ENCODE measurements around the gene RSBN1.
A peak's percentile ranks its signal among the peaks of the same experiment; 100 is the strongest.

RSBN1 gene

DNA sequence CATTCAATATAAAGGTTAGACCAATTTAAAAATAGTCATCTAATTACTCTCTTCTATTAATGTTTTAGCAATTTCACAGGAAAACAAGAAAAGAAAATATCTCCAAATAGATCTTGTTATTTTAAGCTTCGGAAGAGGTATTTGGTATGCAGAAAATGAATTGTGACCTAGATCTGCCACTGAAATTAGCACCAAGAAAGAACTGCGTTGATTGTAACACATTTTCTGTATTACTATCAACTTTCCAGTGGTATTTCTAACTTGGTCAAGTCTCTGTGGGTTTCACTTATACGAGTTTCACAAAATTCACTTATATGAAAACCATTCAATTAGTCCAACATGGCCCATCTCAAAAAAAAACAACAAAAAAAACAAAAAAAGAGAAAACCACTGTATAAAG lies 11.8 kb downstream of the RSBN1 start:
- ATAC-seq: no peak
- no peaks in the 10 kb centered on the region for H3K9me3 Mint-ChIP-seq
- no peaks in the 10 kb centered on the region for H3K27me3 Mint-ChIP-seq
- peaks cover 78% of the 10 kb centered on the region for H3K4me1 Mint-ChIP-seq
- DNase-seq: no peak
- H3K27ac Mint-ChIP-seq: no peak overlapping the region
- H3K4me3 Mint-ChIP-seq: peak overlapping the region in 1 of 2 donors; percentile 47

DNA sequence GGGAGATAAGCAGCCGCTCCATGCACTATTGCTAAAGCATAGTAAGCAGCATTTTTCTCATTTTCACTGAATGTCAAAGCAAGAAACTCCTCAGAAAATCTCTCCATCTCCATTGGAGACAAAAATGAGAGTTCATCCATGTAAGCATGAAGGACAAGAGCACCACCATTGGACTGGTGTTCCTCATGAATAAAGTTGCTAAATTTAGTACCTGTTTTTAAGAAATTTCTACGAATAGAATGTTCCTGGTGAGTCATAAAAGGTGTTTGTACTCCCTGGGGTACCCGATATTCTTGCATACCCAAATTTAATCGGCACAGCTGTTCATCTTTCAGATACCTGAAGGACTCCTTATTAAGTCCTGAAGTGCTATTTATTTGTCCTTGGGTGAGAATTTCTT lies 14.8 kb downstream of the RSBN1 start:
- Mint-ChIP-seq H3K4me3 (no peak overlapping the region), H3K4me1 (peaks cover 66% of the 10 kb centered on the region), H3K27ac (no peak overlapping the region), H3K27me3 (no peaks in the 10 kb centered on the region), H3K9me3 (peaks cover 0 to 7% of the 10 kb centered on the region in 2 donors)
- DNase-seq (no peak), ATAC-seq (no peak)

DNA sequence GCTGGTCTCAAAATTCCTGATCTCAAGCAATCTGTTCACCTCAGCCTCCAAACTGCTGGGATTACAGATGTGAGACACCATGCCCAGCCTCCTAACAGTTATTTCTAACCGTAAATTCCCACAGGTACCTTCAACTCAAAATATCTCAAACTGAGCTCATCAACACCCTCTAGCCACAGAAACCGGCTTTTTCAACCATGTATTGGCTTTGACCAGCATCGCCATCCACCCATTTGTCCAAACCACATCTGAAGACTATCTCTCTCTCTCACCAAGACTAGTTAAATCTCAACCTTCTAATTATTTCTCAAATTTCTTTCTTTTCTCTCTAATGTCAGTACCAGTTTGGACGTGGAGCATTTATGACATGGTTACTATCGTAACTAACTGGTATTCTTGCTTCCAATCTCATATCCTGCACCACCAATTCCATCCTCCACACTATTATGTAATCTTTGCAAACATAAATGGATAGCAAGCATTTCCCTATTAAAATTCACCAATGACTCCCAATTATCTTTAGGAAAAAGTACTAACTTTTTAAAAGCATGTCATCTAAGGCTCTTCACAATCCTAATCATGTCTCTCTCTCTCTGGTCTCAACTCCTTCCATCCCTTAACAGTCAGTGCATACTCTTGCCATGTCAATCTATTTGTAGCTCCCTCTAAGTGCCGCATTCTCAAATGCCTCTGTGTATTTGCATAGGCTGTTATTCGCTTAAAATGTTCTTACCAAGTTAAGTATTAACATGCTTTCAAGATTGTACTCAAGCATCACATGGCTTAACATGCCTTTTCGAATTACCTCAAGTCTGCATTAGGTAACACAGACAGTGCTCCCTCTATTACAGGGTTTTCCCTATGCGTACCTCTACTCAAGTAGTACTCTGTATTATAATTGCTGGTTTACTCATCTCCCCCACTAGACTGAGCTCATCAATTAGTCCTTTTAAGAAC lies 18.1 kb downstream of the RSBN1 start:
- H3K27ac Mint-ChIP-seq: no peak overlapping the region
- no peaks in the 10 kb centered on the region for H3K27me3 Mint-ChIP-seq
- H3K4me3 Mint-ChIP-seq: no peak overlapping the region
- peaks cover 63% of the 10 kb centered on the region for H3K4me1 Mint-ChIP-seq
- ATAC-seq: peak; percentile 33
- peaks cover 0 to 7% of the 10 kb centered on the region in 2 donors for H3K9me3 Mint-ChIP-seq
- DNase-seq: no peak

DNA sequence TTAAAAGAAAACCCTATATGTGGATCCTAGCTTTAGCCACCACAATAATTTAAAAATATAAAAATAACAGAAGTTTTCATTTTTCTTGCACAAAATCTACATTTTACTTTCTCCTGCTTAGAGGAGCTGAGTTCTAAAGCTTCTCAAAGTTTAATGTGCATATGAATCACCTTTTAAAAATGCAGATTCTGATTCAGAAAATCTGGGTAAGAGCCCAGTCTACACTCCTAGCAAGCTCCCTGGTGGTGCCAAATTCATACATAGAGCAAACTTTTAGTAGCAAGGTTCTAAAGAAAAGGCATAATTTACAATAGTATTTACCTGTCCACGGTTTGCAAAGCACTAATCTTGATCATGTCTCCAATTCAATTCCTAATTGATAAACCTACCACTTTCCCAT lies 19.3 kb downstream of the RSBN1 start:
- DNase-seq (no peak), ATAC-seq (no peak)
- peaks cover 67% of the 10 kb centered on the region for H3K4me1 Mint-ChIP-seq
- H3K27me3 Mint-ChIP-seq: no peaks in the 10 kb centered on the region
- no peak overlapping the region for H3K4me3 Mint-ChIP-seq
- H3K9me3 Mint-ChIP-seq: peaks cover 0 to 7% of the 10 kb centered on the region in 2 donors
- no peak overlapping the region for H3K27ac Mint-ChIP-seq

DNA sequence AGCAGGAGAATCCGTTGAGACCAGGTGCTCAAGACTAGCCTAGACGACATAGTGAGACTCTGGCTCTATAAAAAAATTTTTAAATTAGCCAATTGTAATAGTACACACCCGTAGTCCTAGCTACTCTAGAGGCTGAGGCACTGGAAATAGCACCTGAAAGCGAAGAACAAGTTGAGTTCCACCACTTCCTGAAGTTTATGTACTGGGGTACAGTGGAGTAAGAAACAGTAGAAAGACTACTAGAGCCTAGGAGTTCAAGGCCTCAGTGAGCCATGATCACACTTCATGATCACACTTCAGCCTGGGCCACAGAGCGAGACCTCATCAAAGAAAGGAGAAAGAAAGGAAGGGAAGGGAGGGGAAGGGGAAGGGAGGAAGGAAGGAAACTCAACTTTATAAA lies 19.8 kb downstream of the RSBN1 start:
- Mint-ChIP-seq H3K9me3 (peaks cover 0 to 7% of the 10 kb centered on the region in 2 donors), H3K4me1 (peaks cover 67% of the 10 kb centered on the region), H3K4me3 (peak overlapping the region in 1 of 2 donors; percentile 1), H3K27ac (peak overlapping the region; percentile 10 to 64), H3K27me3 (no peaks in the 10 kb centered on the region)
- DNase-seq (no peak), ATAC-seq (peak; percentile 85)

DNA sequence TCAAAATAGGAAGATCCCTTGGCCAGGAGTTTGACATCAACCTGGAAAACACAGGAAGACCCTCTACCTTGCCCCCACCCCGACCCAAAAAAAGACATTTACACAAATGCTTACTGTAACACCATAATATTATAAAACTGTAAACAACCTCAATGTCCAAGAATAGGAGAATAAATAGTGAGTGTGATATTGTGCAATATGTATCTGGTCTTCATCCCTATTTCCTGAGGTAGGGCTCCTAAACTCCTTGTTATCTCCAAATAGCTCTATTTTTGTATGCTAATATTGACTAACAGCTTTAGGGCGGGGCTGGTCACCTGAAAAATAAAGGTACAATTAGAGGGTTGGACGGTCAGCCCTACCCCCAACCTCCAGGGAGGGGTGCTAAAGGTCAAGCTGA lies 23.5 kb downstream of the RSBN1 start:
- Mint-ChIP-seq H3K4me3 (no peak overlapping the region), H3K27me3 (no peaks in the 10 kb centered on the region), H3K9me3 (peaks cover 0 to under 1% of the 10 kb centered on the region in 2 donors), H3K27ac (no peak overlapping the region), H3K4me1 (peaks cover 74% of the 10 kb centered on the region)
- DNase-seq: no peak
- ATAC-seq: no peak

DNA sequence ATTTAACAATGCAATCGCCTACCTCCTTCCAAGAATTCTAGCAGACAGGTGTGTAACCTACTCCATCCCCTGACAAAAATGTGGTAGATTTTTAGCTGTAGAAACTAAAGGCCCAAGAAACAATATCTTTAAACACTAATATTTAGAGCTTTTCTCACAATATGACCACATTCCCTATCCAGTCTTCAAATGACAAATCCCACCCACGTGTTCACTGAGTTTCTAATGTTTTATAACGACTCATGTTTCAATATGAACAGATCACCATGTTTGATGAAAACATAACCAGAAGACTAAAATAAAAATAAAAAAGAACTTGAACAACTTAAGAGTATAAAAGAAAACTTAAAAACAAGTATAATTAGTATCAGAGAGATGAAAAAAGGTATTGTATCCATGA lies 24.6 kb downstream of the RSBN1 start:
- Mint-ChIP-seq H3K9me3 (no peaks in the 10 kb centered on the region), H3K4me1 (peaks cover 63% of the 10 kb centered on the region), H3K4me3 (no peak overlapping the region), H3K27ac (peak overlapping the region in 1 of 2 donors; percentile 88), H3K27me3 (no peaks in the 10 kb centered on the region)
- DNase-seq (no peak), ATAC-seq (no peak)

DNA sequence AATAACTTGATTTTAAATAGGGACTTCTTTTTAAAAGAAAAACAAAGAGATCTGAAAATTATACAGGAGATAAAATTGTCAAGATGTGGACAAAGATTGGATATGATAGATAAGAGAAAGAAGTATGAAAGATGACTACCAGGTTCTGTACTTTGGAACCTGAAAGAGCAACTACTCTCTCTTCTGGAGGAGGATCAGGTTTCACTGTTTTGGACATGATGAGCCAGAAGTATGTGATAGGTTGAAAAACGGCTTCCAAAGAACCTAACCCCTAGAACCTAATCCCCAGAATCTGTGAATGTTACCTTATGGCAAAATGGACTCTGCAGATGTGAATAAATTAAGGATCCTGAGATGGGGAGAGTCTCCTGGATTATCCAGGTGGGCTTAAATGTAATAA lies 26.2 kb downstream of the RSBN1 start:
- no peak for ATAC-seq
- Mint-ChIP-seq H3K4me3 (no peak overlapping the region), H3K27ac (peak overlapping the region in 1 of 2 donors; percentile 29), H3K27me3 (no peaks in the 10 kb centered on the region), H3K4me1 (peaks cover 52% of the 10 kb centered on the region), H3K9me3 (no peaks in the 10 kb centered on the region)
- DNase-seq: no peak

DNA sequence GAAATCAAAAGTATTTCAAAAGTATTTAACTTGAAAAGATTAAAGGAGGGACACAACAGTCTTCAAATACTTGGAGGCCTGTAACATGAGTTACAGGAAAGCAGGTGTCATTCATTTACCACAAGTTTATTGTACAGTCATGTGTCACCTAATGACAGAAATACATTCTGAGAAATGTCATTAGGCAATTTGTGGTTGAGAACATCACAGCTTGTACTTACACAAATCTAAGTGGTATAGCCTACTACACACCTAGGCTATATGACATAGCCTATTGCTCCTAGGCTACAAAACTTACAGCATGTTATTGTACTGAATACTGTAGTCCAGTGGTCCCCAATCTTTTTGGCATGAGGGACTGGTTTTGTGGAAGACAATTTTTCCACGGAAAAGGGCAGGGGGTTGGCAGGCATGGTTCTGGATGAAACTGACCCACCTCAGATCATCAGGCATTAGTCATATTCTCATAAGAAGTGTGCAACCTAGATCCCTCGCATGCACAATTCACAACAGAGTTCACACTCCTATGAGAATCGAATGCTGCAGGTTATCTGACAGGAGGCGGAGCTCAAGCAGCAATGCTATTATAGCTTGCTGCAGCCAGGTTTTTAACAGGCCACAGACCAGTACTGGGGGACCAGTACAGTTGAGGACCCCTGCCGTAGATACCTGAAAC lies 28.0 kb downstream of the RSBN1 start:
- Mint-ChIP-seq H3K4me1 (peaks cover 39% of the 10 kb centered on the region), H3K4me3 (peak overlapping the region; percentile 77), H3K27ac (peak overlapping the region; percentile 99), H3K9me3 (no peaks in the 10 kb centered on the region), H3K27me3 (no peaks in the 10 kb centered on the region)
- ATAC-seq (peak; percentile 92), DNase-seq (peak; percentile 23 to 35)

DNA sequence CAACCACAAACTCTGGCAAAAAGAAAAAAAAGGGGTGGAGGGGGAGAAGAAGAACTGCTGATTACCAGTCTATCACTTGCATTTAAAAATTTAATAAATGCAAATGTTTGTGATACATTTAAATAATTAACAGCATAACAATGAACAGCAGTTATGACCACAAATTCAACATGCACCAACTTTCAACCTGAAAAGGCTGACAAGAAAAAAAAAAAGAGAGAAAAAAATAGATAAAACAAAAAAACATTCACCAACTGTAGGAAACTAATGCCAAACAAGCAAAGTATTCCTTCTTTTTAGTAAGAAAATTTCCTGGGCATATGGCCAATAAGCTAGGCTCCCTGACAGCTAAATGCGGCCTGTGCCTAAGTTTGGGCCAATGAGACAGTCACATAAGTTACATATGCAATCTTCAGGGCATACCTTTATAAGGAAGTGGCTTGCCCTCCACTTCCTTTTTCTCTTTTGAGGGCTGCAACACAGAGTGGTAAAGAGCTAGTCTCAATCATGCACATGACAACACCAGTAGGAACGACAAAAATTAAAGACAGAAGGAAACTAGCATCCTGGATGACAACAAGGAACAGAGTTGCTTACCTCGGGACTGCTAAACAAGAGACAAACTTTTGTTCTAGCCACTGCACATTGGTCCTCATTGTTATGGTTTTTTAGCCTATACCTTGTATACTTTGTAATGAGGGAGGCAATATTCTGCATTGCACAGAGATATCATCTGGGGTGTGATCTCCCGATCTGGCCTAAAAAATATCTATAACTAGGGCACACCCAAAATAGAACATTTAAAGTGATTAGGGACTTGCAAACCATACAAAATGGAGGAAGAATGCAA lies 28.8 kb downstream of the RSBN1 start:
- DNase-seq: peak; percentile 45
- H3K27ac Mint-ChIP-seq: peak overlapping the region; percentile 99
- H3K4me1 Mint-ChIP-seq: peaks cover 32% of the 10 kb centered on the region
- H3K27me3 Mint-ChIP-seq: no peaks in the 10 kb centered on the region
- peak; percentile 85 for ATAC-seq
- H3K9me3 Mint-ChIP-seq: peaks cover 4 to 5% of the 10 kb centered on the region in 2 donors
- H3K4me3 Mint-ChIP-seq: peak overlapping the region; percentile 77

DNA sequence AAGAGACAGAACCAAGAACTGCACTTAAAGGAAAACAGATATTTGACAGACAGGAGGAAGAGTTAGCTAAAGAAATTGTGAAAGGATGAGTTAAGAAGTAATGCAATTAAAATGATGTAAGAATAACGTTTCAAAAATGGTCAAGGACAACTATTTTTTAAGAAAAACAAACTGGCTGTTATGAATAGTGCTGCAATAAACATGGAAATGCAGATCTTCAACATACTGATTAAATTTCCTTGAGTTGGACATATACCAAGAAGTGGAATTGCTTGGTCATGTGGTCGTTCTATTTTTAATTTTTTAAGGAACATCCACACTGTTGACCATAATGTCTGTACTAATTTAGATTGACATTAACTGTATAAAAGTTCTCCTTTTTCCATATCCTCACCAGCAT lies 29.9 kb downstream of the RSBN1 start:
- Mint-ChIP-seq H3K9me3 (peaks cover 5 to 8% of the 10 kb centered on the region in 2 donors), H3K27ac (no peak overlapping the region), H3K4me3 (no peak overlapping the region), H3K27me3 (no peaks in the 10 kb centered on the region), H3K4me1 (peaks cover 21% of the 10 kb centered on the region)
- ATAC-seq (no peak), DNase-seq (no peak)

DNA sequence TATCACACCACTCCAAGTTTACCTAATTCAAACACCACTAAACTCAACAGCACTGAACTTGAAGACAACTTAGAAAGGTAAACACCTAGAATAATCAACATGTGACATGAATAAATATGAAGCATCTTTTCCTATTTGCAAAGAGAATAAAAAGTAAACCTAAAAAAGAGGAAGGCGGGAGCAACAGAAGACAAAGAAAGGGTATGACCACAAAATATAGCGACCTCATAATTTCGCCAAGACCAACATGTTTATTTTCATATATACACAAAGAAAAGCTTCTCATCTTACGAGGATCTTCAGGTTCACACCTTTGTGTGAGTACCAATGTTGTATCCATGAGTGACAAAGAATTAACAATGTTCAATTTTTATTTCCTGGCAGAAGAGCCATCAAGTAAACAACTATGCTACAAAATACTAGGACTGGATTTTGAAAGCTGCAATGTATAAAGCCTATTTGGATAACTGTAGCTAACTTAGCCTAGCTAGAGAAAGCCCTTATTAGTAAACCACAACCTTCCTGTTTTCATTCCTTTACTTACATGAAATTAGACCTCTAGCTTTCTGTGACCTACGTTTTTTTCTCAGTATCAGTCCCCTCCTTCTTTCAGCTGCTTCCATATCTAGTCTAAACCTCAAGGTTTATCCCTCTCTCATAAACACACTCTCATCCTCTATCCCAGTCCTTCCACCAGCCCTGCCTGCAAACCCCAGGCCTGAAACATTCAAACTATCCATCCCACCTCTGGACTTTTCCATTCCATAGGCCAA lies 31.7 kb downstream of the RSBN1 start:
- peaks cover 5 to 8% of the 10 kb centered on the region in 2 donors for H3K9me3 Mint-ChIP-seq
- H3K27ac Mint-ChIP-seq: no peak overlapping the region
- DNase-seq (no peak), ATAC-seq (no peak)
- no peak overlapping the region for H3K4me3 Mint-ChIP-seq
- H3K27me3 Mint-ChIP-seq: no peaks in the 10 kb centered on the region
- H3K4me1 Mint-ChIP-seq: peaks cover 3% of the 10 kb centered on the region

DNA sequence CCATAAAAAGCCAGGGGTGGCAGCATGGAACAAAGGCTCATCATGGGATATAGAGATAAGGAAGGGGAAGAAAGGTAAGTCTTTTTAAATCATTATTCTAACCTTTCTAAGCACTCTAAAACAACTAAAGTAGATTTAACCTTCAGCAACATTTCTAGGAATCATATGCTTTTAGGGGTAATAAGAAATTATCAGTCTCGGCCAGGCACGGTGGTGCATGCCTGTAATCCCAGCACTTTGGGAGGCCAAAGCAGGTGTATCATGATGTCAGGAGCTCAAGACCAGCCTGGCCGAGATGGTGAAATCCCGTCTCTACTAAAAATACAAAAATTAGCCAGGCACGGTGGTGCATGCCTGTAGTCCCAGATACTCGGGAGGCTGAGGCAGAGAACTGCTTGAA lies 32.7 kb downstream of the RSBN1 start:
- H3K27me3 Mint-ChIP-seq: no peaks in the 10 kb centered on the region
- peaks cover 5 to 8% of the 10 kb centered on the region in 2 donors for H3K9me3 Mint-ChIP-seq
- H3K4me3 Mint-ChIP-seq: no peak overlapping the region
- no peak overlapping the region for H3K27ac Mint-ChIP-seq
- ATAC-seq (no peak), DNase-seq (no peak)
- H3K4me1 Mint-ChIP-seq: no peaks in the 10 kb centered on the region

DNA sequence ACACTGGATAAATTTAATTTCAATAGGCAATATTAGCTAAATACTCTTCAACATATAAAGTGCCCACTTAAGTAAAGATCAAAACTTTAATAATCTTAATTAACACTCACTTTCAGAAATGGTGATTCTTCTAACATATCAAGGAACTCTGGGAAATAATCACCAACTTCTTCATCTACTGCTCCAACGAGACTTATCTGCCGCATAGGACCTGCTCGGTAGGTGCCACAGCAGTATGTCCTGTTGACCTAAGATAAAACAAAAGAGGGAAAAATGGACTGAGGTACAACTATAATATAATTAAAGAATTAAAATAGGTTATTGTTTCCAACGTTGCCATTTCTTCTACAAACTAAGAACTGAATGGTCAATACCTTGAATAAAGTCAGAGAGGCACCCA lies 34.7 kb downstream of the RSBN1 start:
- H3K9me3 Mint-ChIP-seq: peaks cover 5 to 8% of the 10 kb centered on the region in 2 donors
- no peak overlapping the region for H3K27ac Mint-ChIP-seq
- H3K4me3 Mint-ChIP-seq: no peak overlapping the region
- no peaks in the 10 kb centered on the region for H3K4me1 Mint-ChIP-seq
- ATAC-seq: no peak
- H3K27me3 Mint-ChIP-seq: no peaks in the 10 kb centered on the region
- DNase-seq: no peak

DNA sequence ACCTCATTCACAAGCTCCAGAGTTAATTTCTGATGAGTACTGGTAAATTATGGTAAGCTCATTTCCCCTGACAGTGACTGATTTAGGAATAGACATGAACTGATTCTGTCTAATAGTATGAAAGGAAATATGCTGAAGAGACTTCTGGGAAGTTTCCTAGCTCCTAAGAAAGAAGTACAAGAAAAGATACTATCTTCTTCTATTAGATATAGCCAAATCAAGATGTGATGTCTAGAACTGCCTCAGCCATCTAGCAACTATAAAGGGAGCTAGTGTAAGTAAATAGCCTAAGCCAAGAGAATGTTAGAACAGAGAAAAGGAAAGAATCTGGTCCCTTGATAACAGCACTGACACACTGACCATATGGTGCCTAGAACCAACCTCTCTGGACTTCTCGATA lies 42.2 kb downstream of the RSBN1 start:
- no peak for DNase-seq
- Mint-ChIP-seq H3K4me3 (no peak overlapping the region), H3K4me1 (peaks cover 37% of the 10 kb centered on the region), H3K27ac (peak overlapping the region in 1 of 2 donors; percentile 34), H3K27me3 (no peaks in the 10 kb centered on the region), H3K9me3 (no peaks in the 10 kb centered on the region)
- ATAC-seq: no peak
